ENCODE results near the gene ANGPTL2. TPM values are rescaled to one million over a fixed set of nuclear protein-coding genes. Genes with fewer than 3 reads are reported as not detected.

Gene ANGPTL2
- total RNA-seq, 1 donor from 2014 or later: 17.5 TPM

GRCh38 chr9:127144670-127145445 lies 22.4 kb upstream of the ANGPTL2 start:
- Histone ChIP-seq H3K36me3 (ENCODE audit: insufficient read depth, low read length) (no peaks in the 10 kb centered on the region), H3K9me3 (ENCODE audit: insufficient read depth, low read depth, low read length) (no peaks in the 10 kb centered on the region), H3K79me2 (ENCODE audit: insufficient read depth, low read length) (no peaks in the 10 kb centered on the region), H3K4me1 (ENCODE audit: insufficient read depth, low read length) (no peaks in the 10 kb centered on the region), H2AFZ (ENCODE audit: low read depth, low read length) (no peak overlapping the region), H4K20me1 (ENCODE audit: insufficient read depth, low read length) (no peaks in the 10 kb centered on the region), H3K27ac (ENCODE audit: low read depth, low read length) (no peak overlapping the region), H3K4me2 (ENCODE audit: low read length) (no peak overlapping the region), H3K9ac (ENCODE audit: low read length) (no peak overlapping the region), H3K4me3 (ENCODE audit: insufficient read depth, low read depth, low read length) (no peak overlapping the region), H3K27me3 (ENCODE audit: insufficient read depth, low read length) (peaks cover 3% of the 10 kb centered on the region)
- Mint-ChIP-seq H3K27me3 (ENCODE audit: low read depth, unreplicated experiment) (peaks cover 9% of the 10 kb centered on the region), H3K27ac (ENCODE audit: unreplicated experiment) (no peak overlapping the region), H3K9me3 (ENCODE audit: unreplicated experiment) (peaks cover 5% of the 10 kb centered on the region), H3K4me1 (ENCODE audit: low read depth, unreplicated experiment) (peaks cover 16% of the 10 kb centered on the region), H3K36me3 (ENCODE audit: low read depth, unreplicated experiment) (no peaks in the 10 kb centered on the region), H3K4me3 (ENCODE audit: unreplicated experiment) (no peak overlapping the region)
- TF ChIP-seq CTCF (IDR thresholded peaks at IDR 0.05; ENCODE audit: insufficient read depth, low read depth, low read length): no peak
- TF ChIP-seq EZH2 (IDR thresholded peaks at IDR 0.05; ENCODE audit: insufficient read depth, low read length): no peak
- DNase-seq (ENCODE audit: low read depth): no peak
- FAIRE-seq: no peak

- H3K4me2 ChIP-seq (ENCODE audit: low read length): no peak overlapping the region
- H3K27me3 Mint-ChIP-seq (ENCODE audit: low read depth, unreplicated experiment): peaks cover 10% of the 10 kb centered on the region
- no peaks in the 10 kb centered on the region for H3K79me2 ChIP-seq (ENCODE audit: insufficient read depth, low read length)
- TF ChIP-seq EZH2 (IDR thresholded peaks at IDR 0.05; ENCODE audit: insufficient read depth, low read length) (no peak), CTCF (IDR thresholded peaks at IDR 0.05; ENCODE audit: insufficient read depth, low read depth, low read length) (no peak)
- H3K9ac ChIP-seq (ENCODE audit: low read length): no peak overlapping the region
- peaks cover 3% of the 10 kb centered on the region for H3K27me3 ChIP-seq (ENCODE audit: insufficient read depth, low read length)
- no peaks in the 10 kb centered on the region for H3K36me3 ChIP-seq (ENCODE audit: insufficient read depth, low read length)
- no peak overlapping the region for H3K27ac Mint-ChIP-seq (ENCODE audit: unreplicated experiment)
- H3K9me3 Mint-ChIP-seq (ENCODE audit: unreplicated experiment): peaks cover 5% of the 10 kb centered on the region
- H2AFZ ChIP-seq (ENCODE audit: low read depth, low read length): no peak overlapping the region
- H3K4me3 Mint-ChIP-seq (ENCODE audit: unreplicated experiment): no peak overlapping the region
- H3K4me3 ChIP-seq (ENCODE audit: insufficient read depth, low read depth, low read length): no peak overlapping the region
- H3K4me1 ChIP-seq (ENCODE audit: insufficient read depth, low read length): no peaks in the 10 kb centered on the region
- H3K36me3 Mint-ChIP-seq (ENCODE audit: low read depth, unreplicated experiment): no peaks in the 10 kb centered on the region
- no peaks in the 10 kb centered on the region for H3K9me3 ChIP-seq (ENCODE audit: insufficient read depth, low read depth, low read length)
- no peaks in the 10 kb centered on the region for H4K20me1 ChIP-seq (ENCODE audit: insufficient read depth, low read length)
- DNase-seq (ENCODE audit: low read depth): no peak
- FAIRE-seq: no peak
- H3K27ac ChIP-seq (ENCODE audit: low read depth, low read length): no peak overlapping the region
- H3K4me1 Mint-ChIP-seq (ENCODE audit: low read depth, unreplicated experiment): peaks cover 14% of the 10 kb centered on the region
Measured at GRCh38 chr9:127143920-127144465, 21.6 kb upstream of the ANGPTL2 start.

All from astrocyte (in vitro differentiated cells and primary cell).